ENCODE measurements around the gene FKBP8.
A peak's percentile ranks its signal among the peaks of the same experiment; 100 is the strongest.

The FKBP8 gene

GRCh38 chr19:18501351-18501750 lies 42.0 kb downstream of the FKBP8 start:
- DNase-seq: no peak

GRCh38 chr19:18500799-18501198 lies 42.6 kb downstream of the FKBP8 start:
- no peak for DNase-seq

- no peak for DNase-seq
These were observed 43.0 kb downstream of the FKBP8 start for GRCh38 chr19:18500376-18500775.

GRCh38 chr19:18499055-18499775 lies 44.2 kb downstream of the FKBP8 start:
- DNase-seq: no peak

- no peak for DNase-seq
These were observed 46.5 kb downstream of the FKBP8 start for GRCh38 chr19:18496980-18497256.

- DNase-seq: peak; percentile 55
These were observed 47.0 kb downstream of the FKBP8 start for GRCh38 chr19:18496167-18496979.

- DNase-seq: no peak
These were observed 48.0 kb downstream of the FKBP8 start for GRCh38 chr19:18495204-18495911.

- DNase-seq: no peak
These were observed 49.1 kb downstream of the FKBP8 start for GRCh38 chr19:18494267-18494607.

GRCh38 chr19:18493440-18494266 lies 49.7 kb downstream of the FKBP8 start:
- DNase-seq: no peak

- no peak for DNase-seq
These were observed 51.1 kb downstream of the FKBP8 start for GRCh38 chr19:18491995-18492953.

GRCh38 chr19:18490728-18491127 lies 52.6 kb downstream of the FKBP8 start:
- no peak for DNase-seq

- no peak for DNase-seq
These were observed 53.7 kb downstream of the FKBP8 start for GRCh38 chr19:18489627-18490184.

GRCh38 chr19:18488838-18489626 lies 54.3 kb downstream of the FKBP8 start:
- DNase-seq: peak; percentile 88

GRCh38 chr19:18488403-18488723 lies 55.0 kb downstream of the FKBP8 start:
- peak; percentile 56 for DNase-seq

- DNase-seq: no peak
These were observed 55.6 kb downstream of the FKBP8 start for GRCh38 chr19:18487576-18488402.

- no peak for DNase-seq
These were observed 56.6 kb downstream of the FKBP8 start for GRCh38 chr19:18486746-18487145.

GRCh38 chr19:18484992-18485391 lies 58.4 kb downstream of the FKBP8 start:
- DNase-seq: no peak

- DNase-seq: no peak
These were observed 60.1 kb downstream of the FKBP8 start for GRCh38 chr19:18483119-18483890.

Measured in 8988T (cell line).